Endometrium (tissue), 2 donors: ENCODE data around the gene SMARCC1.

Experiments used
- FAIRE-seq: peaks from 2 replicates; lab custom pipeline; 2012; peaks lifted over from hg19 to GRCh38; lab: Jason Lieb, UNC
- donor health status: control.
- donor health status: control.

The SMARCC1 gene

GRCh38 chr3:47701388-47701787 is 80.3 kb downstream of the SMARCC1 start:
- no peak for FAIRE-seq

- FAIRE-seq, result no peak
Observed at GRCh38 chr3:47692158-47692557, 89.5 kb downstream of the SMARCC1 start.

- no peak for FAIRE-seq
Observed at GRCh38 chr3:47688488-47688887, 93.2 kb downstream of the SMARCC1 start.

- no peak for FAIRE-seq
Observed at GRCh38 chr3:47685037-47685436, 96.7 kb downstream of the SMARCC1 start.

GRCh38 chr3:47681016-47681415 is 100.7 kb downstream of the SMARCC1 start:
- no peak for FAIRE-seq

GRCh38 chr3:47678446-47679338 is 103.0 kb downstream of the SMARCC1 start:
- no peak for FAIRE-seq

GRCh38 chr3:47669026-47669749 is 112.5 kb downstream of the SMARCC1 start:
- FAIRE-seq, result no peak

GRCh38 chr3:47666118-47666517 is 115.6 kb downstream of the SMARCC1 start:
- no peak for FAIRE-seq

- FAIRE-seq, result no peak
Observed at GRCh38 chr3:47664519-47664918, 117.2 kb downstream of the SMARCC1 start.

GRCh38 chr3:47663630-47664240 is 118.0 kb downstream of the SMARCC1 start:
- no peak for FAIRE-seq

GRCh38 chr3:47661121-47661752 is 120.5 kb downstream of the SMARCC1 start:
- no peak for FAIRE-seq

GRCh38 chr3:47658444-47658843 is 123.2 kb downstream of the SMARCC1 start:
- no peak for FAIRE-seq

- FAIRE-seq, result no peak
Observed at GRCh38 chr3:47652142-47652541, 129.6 kb downstream of the SMARCC1 start.

- no peak for FAIRE-seq
Observed at GRCh38 chr3:47650294-47650693, 131.4 kb downstream of the SMARCC1 start.

GRCh38 chr3:47647550-47647949 is 134.1 kb downstream of the SMARCC1 start:
- FAIRE-seq, result no peak

- no peak for FAIRE-seq
Observed at GRCh38 chr3:47646362-47646761, 135.3 kb downstream of the SMARCC1 start.

- FAIRE-seq, result no peak
Observed at GRCh38 chr3:47645551-47645950, 136.1 kb downstream of the SMARCC1 start.

GRCh38 chr3:47643092-47643491 is 138.6 kb downstream of the SMARCC1 start:
- FAIRE-seq, result no peak

GRCh38 chr3:47641739-47642138 is 140.0 kb downstream of the SMARCC1 start:
- no peak for FAIRE-seq

GRCh38 chr3:47636921-47637320 is 144.8 kb downstream of the SMARCC1 start:
- FAIRE-seq, result no peak

GRCh38 chr3:47636225-47636624 is 145.5 kb downstream of the SMARCC1 start:
- no peak for FAIRE-seq

GRCh38 chr3:47635536-47635935 is 146.2 kb downstream of the SMARCC1 start:
- no peak for FAIRE-seq
